Activated naive CD8-positive, alpha-beta T cell treated with anti-CD3 and anti-CD28 coated beads, Interleukin-2, amount 50 U/mL, for 16 hours (primary cell): ENCODE measurements around the gene SLC26A9.
"Not testable (repeated sequence)": the region's sequence is repeated elsewhere in the genome, so short reads cannot be mapped to it uniquely, and the experiment has no call there.

Experiments
- DNase-seq: peaks from one replicate; pipeline ENCODE4 v3.0.0-alpha.2; 2020; ENCODE audit warnings: low read depth, low spot score

The SLC26A9 gene

GRCh38 chr1:205892175-205892574 is 51.1 kb downstream of the SLC26A9 start:
- DNase-seq: not testable (repeated sequence)

- not testable (repeated sequence) for DNase-seq
Measured at GRCh38 chr1:205891481-205891880, 51.8 kb downstream of the SLC26A9 start.

GRCh38 chr1:205890631-205891030 is 52.6 kb downstream of the SLC26A9 start:
- DNase-seq: not testable (repeated sequence)

GRCh38 chr1:205889706-205890105 is 53.5 kb downstream of the SLC26A9 start:
- not testable (repeated sequence) for DNase-seq

- not testable (repeated sequence) for DNase-seq
Measured at GRCh38 chr1:205889006-205889405, 54.2 kb downstream of the SLC26A9 start.

GRCh38 chr1:205883792-205884191 is 59.5 kb downstream of the SLC26A9 start:
- no peak for DNase-seq

- no peak for DNase-seq
Measured at GRCh38 chr1:205880923-205881322, 62.3 kb downstream of the SLC26A9 start.

GRCh38 chr1:205879974-205880373 is 63.3 kb downstream of the SLC26A9 start:
- DNase-seq: no peak

- no peak for DNase-seq
Measured at GRCh38 chr1:205878026-205878425, 65.2 kb downstream of the SLC26A9 start.

GRCh38 chr1:205873148-205873547 is 70.1 kb downstream of the SLC26A9 start:
- not testable (repeated sequence) for DNase-seq

GRCh38 chr1:205870236-205870635 is 73.0 kb downstream of the SLC26A9 start:
- DNase-seq: no peak
